ENCODE measurements around the gene CCT8.
"Not testable (repeated sequence)": the region's sequence is repeated elsewhere in the genome, so short reads cannot be mapped to it uniquely, and the experiment has no call there.

The CCT8 gene

DNA sequence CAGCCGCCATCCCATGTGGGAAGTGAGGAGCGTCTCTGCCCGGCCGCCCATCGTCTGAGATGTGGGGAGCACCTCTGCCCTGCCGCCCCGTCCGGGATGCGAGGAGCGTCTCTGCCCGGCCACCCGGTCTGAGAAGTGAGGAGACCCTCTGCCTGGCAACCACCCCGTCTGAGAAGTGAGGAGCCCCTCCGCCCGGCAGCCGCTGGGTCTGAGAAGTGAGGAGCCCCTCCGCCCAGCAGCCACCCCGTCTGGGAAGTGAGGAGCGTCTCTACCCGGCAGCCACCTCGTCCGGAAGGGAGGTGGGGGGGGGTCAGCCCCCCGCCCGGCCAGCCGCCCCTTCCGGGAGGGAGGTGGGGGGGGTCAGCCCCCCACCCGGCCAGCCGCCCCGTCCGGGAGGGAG lies 62.2 kb downstream of the CCT8 start:
- not testable (repeated sequence) for DNase-seq

DNA sequence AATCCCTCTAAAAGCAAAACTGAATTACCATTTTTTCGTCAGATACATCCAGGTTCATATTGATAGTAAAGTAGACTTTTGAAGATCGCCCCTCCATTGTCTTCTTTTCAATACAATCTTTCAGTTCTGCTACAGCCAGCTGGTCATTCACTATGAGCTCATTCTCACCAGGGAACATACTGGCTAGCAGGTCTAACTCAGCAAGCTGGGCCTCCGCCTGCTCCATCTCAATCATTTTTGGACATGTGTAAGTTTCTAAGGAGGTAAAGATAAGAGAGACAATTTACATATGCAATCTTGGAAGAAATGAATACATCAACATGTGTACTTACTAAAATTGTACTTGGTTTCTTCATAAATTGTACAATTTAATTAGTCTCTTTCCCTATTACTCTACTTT lies 65.1 kb downstream of the CCT8 start:
- no peak for DNase-seq

DNA sequence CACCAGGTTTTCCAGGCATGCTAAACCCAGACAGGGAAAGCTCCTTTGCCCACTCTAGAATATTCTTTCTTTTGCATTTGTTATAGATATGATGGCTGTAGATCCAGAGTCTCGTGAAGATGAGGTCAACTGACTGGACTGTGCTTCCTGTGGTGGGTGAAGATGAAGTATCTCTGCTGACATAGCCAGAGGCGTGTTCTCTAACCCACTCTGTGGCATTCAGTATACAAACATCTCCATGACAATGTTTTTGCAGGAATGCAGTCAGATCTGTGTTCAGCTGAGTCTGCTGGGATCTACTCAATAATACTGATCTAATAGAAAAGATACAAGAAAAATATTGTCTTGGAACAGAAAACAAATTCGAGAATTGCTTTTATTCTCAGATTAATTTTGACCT lies 65.6 kb downstream of the CCT8 start:
- no peak for DNase-seq

DNA sequence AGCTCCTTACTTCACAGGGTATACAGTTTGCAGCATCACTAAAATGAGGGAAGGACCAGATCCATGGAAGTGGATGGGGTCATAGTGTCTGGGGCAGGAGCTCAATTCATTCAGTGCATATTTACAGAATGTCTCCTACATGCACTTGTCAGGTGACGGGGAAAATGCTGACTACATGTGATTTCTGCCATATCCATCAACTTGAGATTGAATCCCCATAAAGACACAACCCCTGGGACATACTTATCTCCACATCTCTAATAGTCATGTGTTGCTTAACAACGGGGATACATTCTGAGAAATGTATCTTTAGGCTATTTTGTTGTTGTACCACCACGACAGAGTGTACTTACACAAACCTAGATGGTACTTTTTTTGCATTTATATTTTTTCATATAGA lies 66.3 kb downstream of the CCT8 start:
- no peak for DNase-seq

Data from CD4-positive, alpha-beta T cell treated with Interleukin-6 for 4 hours (primary cell).